Measurements from ENCODE around the gene BNC2.

BNC2 gene

GRCh38 chr9:16834817-16835216 lies 35.7 kb downstream of the BNC2 start:
- TF ChIP-seq, protein P1, sequence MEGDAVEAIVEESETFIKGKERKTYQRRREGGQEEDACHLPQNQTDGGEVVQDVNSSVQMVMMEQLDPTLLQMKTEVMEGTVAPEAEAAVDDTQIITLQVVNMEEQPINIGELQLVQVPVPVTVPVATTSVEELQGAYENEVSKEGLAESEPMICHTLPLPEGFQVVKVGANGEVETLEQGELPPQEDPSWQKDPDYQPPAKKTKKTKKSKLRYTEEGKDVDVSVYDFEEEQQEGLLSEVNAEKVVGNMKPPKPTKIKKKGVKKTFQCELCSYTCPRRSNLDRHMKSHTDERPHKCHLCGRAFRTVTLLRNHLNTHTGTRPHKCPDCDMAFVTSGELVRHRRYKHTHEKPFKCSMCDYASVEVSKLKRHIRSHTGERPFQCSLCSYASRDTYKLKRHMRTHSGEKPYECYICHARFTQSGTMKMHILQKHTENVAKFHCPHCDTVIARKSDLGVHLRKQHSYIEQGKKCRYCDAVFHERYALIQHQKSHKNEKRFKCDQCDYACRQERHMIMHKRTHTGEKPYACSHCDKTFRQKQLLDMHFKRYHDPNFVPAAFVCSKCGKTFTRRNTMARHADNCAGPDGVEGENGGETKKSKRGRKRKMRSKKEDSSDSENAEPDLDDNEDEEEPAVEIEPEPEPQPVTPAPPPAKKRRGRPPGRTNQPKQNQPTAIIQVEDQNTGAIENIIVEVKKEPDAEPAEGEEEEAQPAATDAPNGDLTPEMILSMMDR (IDR thresholded peaks at IDR 0.05; ENCODE audit: low read depth, low read length): no peak

GRCh38 chr9:16833296-16833835 lies 37.1 kb downstream of the BNC2 start:
- no peak for DNase-seq (ENCODE audit: extremely low read depth, low read depth)
- TF ChIP-seq, protein P1 (IDR thresholded peaks at IDR 0.05; ENCODE audit: low read depth, low read length): no peak

More at GRCh38 chr9:16834817-16835216, 35.7 kb downstream of the BNC2 start:
- no peak for DNase-seq (ENCODE audit: extremely low read depth, low read depth)

GRCh38 chr9:16832101-16832500 lies 38.4 kb downstream of the BNC2 start:
- DNase-seq (ENCODE audit: extremely low read depth, low read depth): no peak
- TF ChIP-seq, protein P1 (IDR thresholded peaks at IDR 0.05; ENCODE audit: low read depth, low read length): no peak

DNA sequence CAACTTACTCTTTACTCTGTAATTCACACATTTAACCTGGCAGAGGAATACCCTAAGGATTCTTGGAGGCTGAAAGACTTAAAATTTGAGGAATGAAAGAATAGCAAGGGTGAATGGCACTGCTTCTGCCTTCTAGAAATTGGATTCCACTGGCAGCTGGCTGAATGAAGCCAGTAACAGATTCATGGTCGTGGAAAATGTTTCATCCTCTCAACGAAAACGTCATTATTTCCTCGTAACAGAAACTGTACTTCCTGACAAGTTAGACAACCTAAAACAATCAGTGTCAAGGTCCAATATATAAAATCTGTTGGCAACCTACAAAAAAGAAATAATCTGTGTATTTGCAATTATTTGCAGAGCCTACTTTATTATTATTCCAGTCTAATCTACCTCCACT lies 39.7 kb downstream of the BNC2 start:
- DNase-seq (ENCODE audit: extremely low read depth, low read depth): no peak
- TF ChIP-seq, protein P1 (IDR thresholded peaks at IDR 0.05; ENCODE audit: low read depth, low read length): no peak

DNA sequence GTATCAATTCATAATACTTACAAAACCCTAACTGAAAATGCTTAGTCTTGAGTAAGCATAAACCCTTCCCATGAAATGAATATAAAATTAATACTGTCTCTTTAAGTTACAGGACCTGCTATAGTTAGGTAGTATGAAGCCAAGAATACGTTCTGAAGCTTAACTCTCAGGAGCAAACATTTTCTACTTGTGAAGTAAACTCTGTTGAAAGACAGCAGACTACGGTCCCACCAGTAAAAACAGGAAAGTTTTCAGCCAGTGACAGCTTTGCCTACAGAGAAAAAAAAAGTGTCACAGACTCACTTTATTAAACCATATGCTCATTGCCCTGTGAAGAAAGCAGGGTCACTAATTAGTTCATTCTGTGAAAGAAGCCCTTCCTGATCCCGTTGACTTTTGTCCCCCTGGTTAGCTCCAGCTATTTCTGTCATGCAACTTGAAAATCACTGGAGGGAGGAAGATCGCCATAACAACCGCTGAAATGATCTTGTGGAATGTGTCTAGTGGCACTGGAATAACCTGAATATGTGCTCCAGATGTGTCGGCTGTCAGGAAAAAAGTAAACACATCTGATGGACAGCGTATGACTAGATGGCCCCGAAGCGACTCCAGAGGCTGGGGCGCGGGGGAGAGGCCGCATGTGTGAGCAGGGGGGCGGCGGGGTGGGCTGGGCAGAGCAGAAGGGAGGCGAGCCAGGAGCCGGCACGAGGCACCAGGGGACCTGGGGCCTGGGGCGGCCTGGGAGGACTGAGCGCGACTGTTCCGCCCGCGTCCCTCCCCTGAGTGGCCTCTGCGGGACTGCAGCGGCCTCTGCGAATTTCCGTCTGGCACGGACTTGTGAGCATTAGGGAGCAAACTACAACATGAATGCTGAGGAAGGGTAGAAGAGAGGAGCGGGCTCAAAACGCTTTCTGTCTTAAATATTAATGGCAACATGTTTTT lies 41.9 kb downstream of the BNC2 start:
- DNase-seq (ENCODE audit: extremely low read depth, low read depth): peak; percentile 47
- TF ChIP-seq, protein P1 (IDR thresholded peaks at IDR 0.05; ENCODE audit: low read depth, low read length): no peak

DNA sequence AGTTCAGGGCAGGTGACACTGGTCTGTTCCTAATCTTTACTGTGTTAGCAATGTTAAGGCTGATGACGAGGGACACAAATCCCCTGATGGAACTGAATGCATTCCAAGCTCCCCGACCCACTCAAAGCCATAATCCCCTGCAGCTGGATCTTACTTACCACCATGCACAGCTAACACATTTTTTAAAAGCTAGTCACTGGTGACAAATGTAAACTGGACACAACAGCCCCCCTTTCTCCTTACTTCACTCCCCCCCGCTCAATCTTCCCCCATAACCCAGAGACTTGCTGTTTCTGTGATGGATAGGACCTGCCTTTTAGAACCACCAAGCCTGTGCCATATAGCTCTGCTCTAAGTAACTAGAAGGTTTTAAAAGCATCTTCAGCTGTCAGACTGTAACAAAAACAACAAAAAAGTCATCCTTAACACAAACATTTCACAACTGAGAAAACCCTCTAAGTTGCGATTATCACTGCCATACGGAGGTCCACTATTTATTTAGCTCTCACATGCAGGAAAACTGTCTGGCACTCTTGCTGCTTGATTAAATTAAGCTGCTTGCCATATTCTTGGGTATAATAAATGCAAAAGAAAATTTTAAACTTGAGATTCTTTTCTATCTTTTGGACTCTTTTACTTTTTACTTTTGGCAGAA lies 44.4 kb downstream of the BNC2 start:
- TF ChIP-seq, protein P1 (IDR thresholded peaks at IDR 0.05; ENCODE audit: low read depth, low read length): no peak

DNA sequence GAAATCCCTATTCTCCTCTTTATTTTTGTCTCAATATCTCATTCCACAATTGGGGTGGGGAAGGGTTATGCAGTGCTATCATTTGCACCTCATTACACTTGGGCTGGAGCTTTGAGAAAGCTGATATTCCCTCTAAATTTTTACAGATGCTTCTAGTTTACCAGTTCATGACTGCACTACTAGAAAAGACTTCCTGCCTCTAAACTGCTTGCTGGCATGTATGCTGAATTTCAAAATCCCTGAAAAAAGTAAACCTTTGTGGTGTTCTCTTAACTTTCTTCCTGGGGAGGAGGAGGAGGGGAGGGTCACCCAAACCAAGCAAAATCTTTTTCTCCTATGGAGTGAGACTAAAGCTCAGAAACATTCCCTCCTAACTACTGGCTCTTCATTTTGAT lies 45.1 kb downstream of the BNC2 start:
- DNase-seq (ENCODE audit: extremely low read depth, low read depth): peak; percentile 62
- TF ChIP-seq, protein P1 (IDR thresholded peaks at IDR 0.05; ENCODE audit: low read depth, low read length): no peak

More for the DNA sequence above, 44.4 kb downstream of the BNC2 start:
- DNase-seq (ENCODE audit: extremely low read depth, low read depth): peak; percentile 55
